Measurements from ENCODE around the gene FKBP3.

FKBP3 gene

DNA sequence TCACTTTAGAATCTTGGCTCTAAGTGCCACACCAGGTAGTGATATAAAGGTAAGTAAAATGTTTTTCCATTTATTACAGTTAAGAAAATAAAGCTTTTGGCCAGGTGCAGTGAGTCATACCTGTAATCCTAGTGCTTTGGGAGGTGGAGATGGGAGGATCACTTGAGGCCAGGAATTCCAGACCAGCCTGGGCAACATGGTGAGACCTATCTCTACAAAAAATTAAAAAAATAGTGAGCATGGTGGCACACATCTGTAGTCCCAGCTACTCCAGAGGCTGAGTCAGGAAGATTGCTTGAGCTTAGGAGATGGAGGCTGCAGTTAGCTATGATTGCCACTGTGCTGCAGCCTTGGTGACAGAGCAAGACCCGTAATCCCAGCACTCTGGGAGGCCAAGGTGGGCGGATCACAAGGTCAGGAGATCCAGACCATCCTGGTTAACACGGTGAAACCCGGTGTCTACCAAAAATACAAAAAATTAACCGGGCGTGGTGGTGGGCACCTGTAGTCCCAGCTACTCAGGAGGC is 6.4 kb upstream of the FKBP3 start:
- H3K9me3 ChIP-seq (ENCODE audit: low read length), result no peaks in the 10 kb centered on the region
- H3K27me3 ChIP-seq (ENCODE audit: control insufficient read depth in 1 of 2, insufficient read depth in 2 of 2, low read length in 2 of 2), result no peaks in the 10 kb centered on the region
- H3K9ac ChIP-seq (ENCODE audit: low read length), result no peak overlapping the region
- H3K4me3 ChIP-seq (ENCODE audit: low read depth in 1 of 2, low read length in 2 of 2), result no peak overlapping the region
- no peaks in the 10 kb centered on the region for H3K36me3 ChIP-seq (ENCODE audit: insufficient read depth, low read length)
- peaks cover 12% of the 10 kb centered on the region for H3K4me1 ChIP-seq (ENCODE audit: insufficient read depth, low read length)
- H3K27ac ChIP-seq (ENCODE audit: low read depth, low read length), result no peak overlapping the region

DNA sequence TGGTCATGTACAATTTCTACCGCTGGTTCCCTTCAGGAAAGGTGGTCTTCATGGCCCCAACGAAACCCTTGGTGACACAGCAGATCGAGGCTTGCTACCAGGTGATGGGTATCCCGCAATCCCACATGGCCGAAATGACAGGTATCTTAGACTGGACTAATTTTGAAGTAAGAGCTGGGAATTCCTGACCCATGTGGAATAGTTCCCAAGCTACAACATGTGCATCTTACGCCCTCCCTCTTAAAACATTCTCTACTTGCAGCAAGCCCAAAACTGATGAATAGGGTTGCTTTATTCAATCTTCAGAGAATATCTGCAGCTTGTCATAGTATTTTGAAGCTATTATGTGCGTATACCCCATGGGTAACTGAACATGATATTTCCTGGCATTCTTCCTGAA is 2.1 kb upstream of the FKBP3 start:
- peak overlapping the region; percentile 70 for H3K27ac ChIP-seq (ENCODE audit: low read depth, low read length)
- H3K36me3 ChIP-seq (ENCODE audit: insufficient read depth, low read length), result no peaks in the 10 kb centered on the region
- peaks cover 12% of the 10 kb centered on the region for H3K4me1 ChIP-seq (ENCODE audit: insufficient read depth, low read length)
- H3K9ac ChIP-seq (ENCODE audit: low read length), result peak overlapping the region; percentile 32
- H3K4me3 ChIP-seq (ENCODE audit: low read depth in 1 of 2, low read length in 2 of 2), result peak overlapping the region; percentile 83
- H3K9me3 ChIP-seq (ENCODE audit: low read length), result no peaks in the 10 kb centered on the region
- no peaks in the 10 kb centered on the region for H3K27me3 ChIP-seq (ENCODE audit: control insufficient read depth in 1 of 2, insufficient read depth in 2 of 2, low read length in 2 of 2)

DNA sequence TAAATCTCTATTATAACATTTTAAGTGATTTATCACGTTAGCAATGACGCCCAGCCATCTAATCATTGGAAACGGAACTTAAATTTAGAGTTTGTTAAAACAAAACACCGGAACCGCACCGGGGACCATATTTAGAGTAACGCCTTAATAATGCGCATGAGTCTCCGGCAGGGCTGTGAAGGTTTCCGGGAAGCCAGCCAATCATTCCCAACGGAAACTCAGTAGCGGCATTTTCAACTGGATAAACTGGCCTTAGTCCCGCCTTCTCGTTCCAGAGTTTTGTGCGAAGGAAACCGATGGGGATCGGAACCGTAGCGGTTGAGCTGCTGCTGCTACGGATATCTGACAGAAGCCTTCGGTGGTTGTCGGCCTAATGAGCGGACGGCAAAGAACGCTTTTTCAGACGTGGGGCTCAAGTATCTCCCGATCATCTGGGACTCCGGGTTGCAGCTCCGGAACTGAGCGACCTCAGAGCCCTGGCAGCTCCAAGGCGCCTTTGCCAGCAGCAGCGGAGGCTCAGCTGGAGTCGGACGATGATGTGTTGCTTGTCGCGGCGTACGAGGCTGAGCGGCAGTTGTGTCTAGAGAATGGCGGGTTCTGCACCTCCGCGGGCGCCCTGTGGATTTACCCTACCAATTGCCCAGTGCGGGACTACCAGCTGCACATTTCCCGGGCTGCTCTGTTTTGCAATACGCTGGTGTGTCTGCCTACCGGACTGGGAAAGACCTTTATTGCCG is 1.5 kb upstream of the FKBP3 start, which contains the start of gene FANCM:
Gene FANCM, plus strand, starts transcription at position 272 of the 737 bp plus-strand sequence. Its CDS starts 102 bp downstream, at position 374.
- H3K27me3 ChIP-seq (ENCODE audit: control insufficient read depth in 1 of 2, insufficient read depth in 2 of 2, low read length in 2 of 2), result no peaks in the 10 kb centered on the region
- peaks cover 12% of the 10 kb centered on the region for H3K4me1 ChIP-seq (ENCODE audit: insufficient read depth, low read length)
- H3K4me3 ChIP-seq (ENCODE audit: low read depth in 1 of 2, low read length in 2 of 2), result peak within 1 kb of the TSS; percentile 83
- no peaks in the 10 kb centered on the region for H3K9me3 ChIP-seq (ENCODE audit: low read length)
- H3K27ac ChIP-seq (ENCODE audit: low read depth, low read length), result peak within 1 kb of the TSS; percentile 90
- H3K9ac ChIP-seq (ENCODE audit: low read length), result peak within 1 kb of the TSS; percentile 45
- no peaks in the 10 kb centered on the region for H3K36me3 ChIP-seq (ENCODE audit: insufficient read depth, low read length)

DNA sequence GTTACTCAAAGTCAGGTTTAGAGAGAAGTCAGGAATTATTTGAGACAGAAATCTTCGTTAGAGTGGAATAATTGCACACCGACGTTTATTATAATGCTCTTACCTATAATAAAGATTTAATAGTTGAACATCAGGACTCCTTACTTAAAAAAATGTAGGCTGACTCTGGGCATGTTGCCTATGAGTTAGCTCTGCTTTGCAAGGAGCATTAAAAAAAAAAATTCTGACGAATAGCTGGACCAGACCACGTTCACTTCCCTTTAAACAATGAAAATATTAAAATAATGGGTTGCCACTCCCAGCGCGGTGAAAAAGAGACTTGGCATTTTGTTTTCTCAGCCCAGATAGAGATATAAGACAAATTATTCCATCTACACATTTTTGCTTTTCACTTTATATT is 875 bp upstream of the FKBP3 start:
- peak overlapping the region; percentile 90 for H3K27ac ChIP-seq (ENCODE audit: low read depth, low read length)
- no peaks in the 10 kb centered on the region for H3K9me3 ChIP-seq (ENCODE audit: low read length)
- H3K4me3 ChIP-seq (ENCODE audit: low read depth in 1 of 2, low read length in 2 of 2), result peak overlapping the region; percentile 66 to 83
- peaks cover 15% of the 10 kb centered on the region for H3K4me1 ChIP-seq (ENCODE audit: insufficient read depth, low read length)
- H3K9ac ChIP-seq (ENCODE audit: low read length), result peak overlapping the region; percentile 45
- H3K36me3 ChIP-seq (ENCODE audit: insufficient read depth, low read length), result no peaks in the 10 kb centered on the region
- no peaks in the 10 kb centered on the region for H3K27me3 ChIP-seq (ENCODE audit: control insufficient read depth in 1 of 2, insufficient read depth in 2 of 2, low read length in 2 of 2)

DNA sequence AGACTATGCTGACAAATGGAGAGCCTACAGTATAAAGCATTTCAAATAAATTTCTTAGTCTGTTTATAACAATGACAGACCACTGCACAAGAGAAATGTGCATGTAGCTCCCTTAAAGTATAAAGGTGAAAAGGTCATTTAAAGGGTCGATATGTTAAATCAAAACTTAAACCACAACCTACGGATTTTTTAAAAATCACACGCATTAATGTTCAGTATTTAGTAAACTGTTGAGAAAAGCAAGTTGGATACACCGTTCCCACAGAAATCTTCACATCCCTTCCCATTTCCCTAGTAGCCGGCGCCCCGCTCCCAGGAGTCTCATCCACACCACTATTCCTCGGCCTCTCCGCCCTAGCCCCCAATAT is 614 bp downstream of the FKBP3 start:
- peak overlapping the region; percentile 90 for H3K27ac ChIP-seq (ENCODE audit: low read depth, low read length)
- H3K27me3 ChIP-seq (ENCODE audit: control insufficient read depth in 1 of 2, insufficient read depth in 2 of 2, low read length in 2 of 2), result no peaks in the 10 kb centered on the region
- peaks cover 6% of the 10 kb centered on the region for H3K36me3 ChIP-seq (ENCODE audit: insufficient read depth, low read length)
- H3K9ac ChIP-seq (ENCODE audit: low read length), result peak overlapping the region; percentile 92
- peak overlapping the region; percentile 66 to 83 for H3K4me3 ChIP-seq (ENCODE audit: low read depth in 1 of 2, low read length in 2 of 2)
- no peaks in the 10 kb centered on the region for H3K9me3 ChIP-seq (ENCODE audit: low read length)
- H3K4me1 ChIP-seq (ENCODE audit: insufficient read depth, low read length), result peaks cover 15% of the 10 kb centered on the region

DNA sequence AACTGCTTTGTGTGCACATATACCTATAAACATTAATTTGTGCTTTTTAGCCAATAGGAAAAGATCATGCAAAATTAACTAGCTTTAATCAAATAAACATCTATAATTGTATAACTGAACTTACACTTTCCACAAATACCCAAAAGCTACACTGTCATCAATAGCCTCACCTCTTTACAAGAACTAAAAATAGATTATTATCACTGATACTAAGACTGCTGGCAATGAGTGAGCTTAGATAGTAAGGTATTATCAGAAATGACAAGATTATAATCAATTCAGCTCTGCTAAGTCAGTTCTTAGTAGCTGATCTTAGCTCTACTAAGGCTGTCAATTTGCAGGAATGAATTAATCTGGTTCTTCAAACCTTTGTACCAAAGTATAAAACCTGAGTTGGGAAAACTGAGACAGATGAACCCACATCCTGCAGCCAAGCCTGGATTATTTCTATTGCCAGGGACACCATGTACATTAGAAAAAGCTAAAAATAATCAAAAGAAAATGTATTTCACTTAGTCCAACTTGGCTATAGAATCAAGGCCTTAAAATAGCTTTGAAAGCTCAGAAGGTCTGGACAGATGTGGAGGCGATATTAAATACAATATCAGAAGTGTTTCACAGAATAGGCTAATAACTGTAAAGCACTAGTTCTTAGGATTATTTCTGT is 5.2 kb downstream of the FKBP3 start:
- no peak overlapping the region for H3K27ac ChIP-seq (ENCODE audit: low read depth, low read length)
- no peak overlapping the region for H3K9ac ChIP-seq (ENCODE audit: low read length)
- H3K36me3 ChIP-seq (ENCODE audit: insufficient read depth, low read length), result peaks cover 18% of the 10 kb centered on the region
- peaks cover 3% of the 10 kb centered on the region for H3K4me1 ChIP-seq (ENCODE audit: insufficient read depth, low read length)
- H3K27me3 ChIP-seq (ENCODE audit: control insufficient read depth in 1 of 2, insufficient read depth in 2 of 2, low read length in 2 of 2), result no peaks in the 10 kb centered on the region
- H3K9me3 ChIP-seq (ENCODE audit: low read length), result no peaks in the 10 kb centered on the region
- H3K4me3 ChIP-seq (ENCODE audit: low read depth in 1 of 2, low read length in 2 of 2), result no peak overlapping the region

DNA sequence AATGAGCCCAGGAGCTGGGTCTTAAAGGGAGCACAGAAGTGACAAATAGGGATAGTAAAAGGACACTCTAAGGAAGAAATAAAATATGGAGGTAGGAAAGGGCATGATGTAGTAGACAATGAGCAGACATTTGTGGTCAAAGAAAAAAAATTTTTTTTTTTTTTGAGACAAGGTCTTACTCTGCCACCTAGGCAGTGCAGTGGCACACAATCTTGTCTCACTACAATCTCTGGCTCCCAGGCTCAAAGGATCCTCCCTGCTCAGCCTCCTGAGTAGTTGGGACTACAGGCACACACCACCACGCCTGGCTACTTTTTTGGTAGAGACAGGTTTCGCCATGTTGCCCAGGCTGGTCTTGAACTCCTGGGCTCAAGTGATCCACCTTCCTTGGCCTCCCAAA is 8.5 kb downstream of the FKBP3 start:
- Histone ChIP-seq H3K36me3 (ENCODE audit: insufficient read depth, low read length) (peaks cover 24% of the 10 kb centered on the region), H3K9ac (ENCODE audit: low read length) (no peak overlapping the region), H3K4me1 (ENCODE audit: insufficient read depth, low read length) (peaks cover 3% of the 10 kb centered on the region), H3K9me3 (ENCODE audit: low read length) (no peaks in the 10 kb centered on the region), H3K27ac (ENCODE audit: low read depth, low read length) (no peak overlapping the region), H3K27me3 (ENCODE audit: control insufficient read depth in 1 of 2, insufficient read depth in 2 of 2, low read length in 2 of 2) (no peaks in the 10 kb centered on the region), H3K4me3 (ENCODE audit: low read depth in 1 of 2, low read length in 2 of 2) (no peak overlapping the region)

DNA sequence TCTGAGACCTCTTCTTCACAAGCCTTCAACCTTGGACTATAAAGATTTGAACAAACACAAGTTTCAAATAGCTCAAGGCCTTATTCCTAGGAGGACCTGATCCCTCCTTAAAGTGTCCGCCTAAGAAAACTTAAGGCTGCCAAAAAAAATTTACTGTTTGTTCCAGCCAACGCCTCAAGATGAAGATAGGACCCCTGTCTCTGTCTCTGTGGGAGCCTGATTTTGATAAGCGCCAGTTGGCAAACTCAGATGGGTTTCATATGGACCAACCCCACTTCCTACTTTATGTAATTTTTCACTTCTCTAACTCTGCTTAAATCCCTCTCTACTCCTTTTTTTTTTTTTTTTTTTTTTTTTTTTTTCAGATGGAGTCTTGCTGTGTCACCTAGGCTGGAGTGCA is 11.0 kb downstream of the FKBP3 start:
- peaks cover 28% of the 10 kb centered on the region for H3K36me3 ChIP-seq (ENCODE audit: insufficient read depth, low read length)
- no peak overlapping the region for H3K27ac ChIP-seq (ENCODE audit: low read depth, low read length)
- no peak overlapping the region for H3K9ac ChIP-seq (ENCODE audit: low read length)
- H3K9me3 ChIP-seq (ENCODE audit: low read length), result no peaks in the 10 kb centered on the region
- H3K27me3 ChIP-seq (ENCODE audit: control insufficient read depth in 1 of 2, insufficient read depth in 2 of 2, low read length in 2 of 2), result no peaks in the 10 kb centered on the region
- no peaks in the 10 kb centered on the region for H3K4me1 ChIP-seq (ENCODE audit: insufficient read depth, low read length)
- no peak overlapping the region for H3K4me3 ChIP-seq (ENCODE audit: low read depth in 1 of 2, low read length in 2 of 2)

DNA sequence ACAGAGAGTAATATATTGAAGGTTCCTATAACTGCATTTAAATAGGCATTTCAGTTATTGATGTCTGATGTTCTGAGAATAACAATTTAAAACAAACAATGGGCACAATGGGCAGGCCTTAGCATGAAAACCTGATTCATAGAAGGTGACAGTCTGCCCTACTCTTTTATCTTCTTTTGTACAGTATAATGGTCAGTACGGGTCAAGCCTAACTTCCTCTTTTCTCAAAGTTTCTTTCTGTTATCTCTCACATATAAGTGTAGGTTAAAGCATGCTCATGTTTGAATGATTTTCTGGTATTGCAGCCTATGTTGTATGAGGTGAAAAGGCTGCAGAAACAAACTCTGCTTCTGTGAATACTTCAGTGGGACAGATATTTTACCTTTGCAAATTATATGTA is 14.2 kb downstream of the FKBP3 start:
- no peak overlapping the region for H3K4me3 ChIP-seq (ENCODE audit: low read depth in 1 of 2, low read length in 2 of 2)

DNA sequence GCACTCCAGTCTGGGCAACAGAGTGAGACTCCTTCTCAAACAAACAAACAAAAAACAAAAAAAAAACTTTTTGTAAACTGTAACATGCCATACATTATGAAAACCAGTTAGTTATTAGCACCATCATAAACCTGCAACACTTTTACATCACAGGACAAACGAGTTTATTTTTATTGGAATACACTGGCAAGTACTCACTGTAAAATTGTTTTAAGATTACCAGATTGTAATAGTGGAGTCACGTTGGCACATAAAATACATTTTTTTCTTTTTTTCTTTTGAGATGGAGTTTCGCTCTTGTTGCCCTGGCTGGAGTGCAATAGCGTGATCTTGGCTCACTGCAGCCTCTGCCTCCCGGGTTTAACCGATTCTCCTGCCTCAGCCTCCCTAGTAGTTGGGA is 15.7 kb downstream of the FKBP3 start:
- Histone ChIP-seq H3K4me3 (ENCODE audit: low read depth in 1 of 2, low read length in 2 of 2) (no peak overlapping the region), H3K36me3 (ENCODE audit: insufficient read depth, low read length) (peaks cover 48% of the 10 kb centered on the region), H3K27me3 (ENCODE audit: control insufficient read depth in 1 of 2, insufficient read depth in 2 of 2, low read length in 2 of 2) (no peaks in the 10 kb centered on the region)

More for the DNA sequence above, 14.2 kb downstream of the FKBP3 start:
- Histone ChIP-seq H3K27ac (ENCODE audit: low read depth, low read length) (no peak overlapping the region), H3K36me3 (ENCODE audit: insufficient read depth, low read length) (peaks cover 39% of the 10 kb centered on the region), H3K4me1 (ENCODE audit: insufficient read depth, low read length) (no peaks in the 10 kb centered on the region), H3K27me3 (ENCODE audit: control insufficient read depth in 1 of 2, insufficient read depth in 2 of 2, low read length in 2 of 2) (no peaks in the 10 kb centered on the region), H3K9ac (ENCODE audit: low read length) (no peak overlapping the region), H3K9me3 (ENCODE audit: low read length) (no peaks in the 10 kb centered on the region)

DNA sequence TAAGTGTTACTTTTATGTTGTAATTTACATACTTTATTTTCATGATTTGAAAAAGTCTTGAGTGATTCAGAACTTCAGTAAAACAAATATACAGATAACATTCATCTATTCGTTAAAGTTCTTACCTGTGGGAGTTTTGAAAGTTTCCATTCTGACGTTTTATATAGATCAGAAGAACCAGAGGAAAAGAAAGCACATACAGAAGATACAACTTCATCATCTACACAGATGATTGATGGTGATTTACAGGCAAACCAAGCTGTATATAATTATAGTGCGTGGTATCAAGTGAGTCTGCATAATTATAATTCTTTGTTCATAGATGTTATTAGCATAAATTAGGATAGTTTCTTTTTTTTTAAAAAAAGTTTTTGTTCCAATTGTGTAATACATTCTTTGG is 20.0 kb downstream of the FKBP3 start:
- Histone ChIP-seq H3K27ac (ENCODE audit: low read depth, low read length) (no peak overlapping the region), H3K36me3 (ENCODE audit: insufficient read depth, low read length) (peaks cover 55% of the 10 kb centered on the region), H3K27me3 (ENCODE audit: control insufficient read depth in 1 of 2, insufficient read depth in 2 of 2, low read length in 2 of 2) (no peaks in the 10 kb centered on the region), H3K9me3 (ENCODE audit: low read length) (no peaks in the 10 kb centered on the region), H3K4me1 (ENCODE audit: insufficient read depth, low read length) (no peaks in the 10 kb centered on the region), H3K9ac (ENCODE audit: low read length) (no peak overlapping the region), H3K4me3 (ENCODE audit: low read depth in 1 of 2, low read length in 2 of 2) (no peak overlapping the region)

More for the DNA sequence above, 15.7 kb downstream of the FKBP3 start:
- no peaks in the 10 kb centered on the region for H3K9me3 ChIP-seq (ENCODE audit: low read length)
- no peak overlapping the region for H3K9ac ChIP-seq (ENCODE audit: low read length)
- H3K4me1 ChIP-seq (ENCODE audit: insufficient read depth, low read length), result no peaks in the 10 kb centered on the region
- no peak overlapping the region for H3K27ac ChIP-seq (ENCODE audit: low read depth, low read length)

Measured in muscle layer of colon (tissue), 2 donors.